H1 (cell line): ENCODE results near the gene SHC1. TPM values are rescaled to one million over a fixed set of nuclear protein-coding genes. Genes with fewer than 3 reads are reported as not detected.

ENCODE experiments used
- CTCF ChIA-PET: fragments of 300-600 bp; sonication (Branson Sonifier 250); formaldehyde crosslinking; loops from one replicate; lab custom pipeline; 2021; ENCODE audit not compliant: partially characterized antibody; lab: Charles Lee
- POLR2A ChIA-PET: fragments of 300-600 bp; sonication (Branson Sonifier 250); formaldehyde crosslinking; loops from one replicate; lab custom pipeline; 2021; ENCODE audit warnings: inconsistent platforms; ENCODE audit not compliant: partially characterized antibody; lab: Charles Lee
- DNase-seq, 2 experiments: peaks; one replicate each; pipeline versions ENCODE4 v3.0.0 to v3.0.0-alpha.2; 2010 to 2022; ENCODE audit warnings: low spot score in 2 of 2, low read depth in 1 of 2, mixed read lengths in 1 of 2
- FAIRE-seq: peaks from 2 replicates; lab custom pipeline; 2011; peaks lifted over from hg19 to GRCh38; lab: Jason Lieb, UNC
- H2AFZ ChIP-seq: 2 replicates; pipeline ENCODE4 v1.8.1; 2012; ENCODE audit warnings: low read length, inconsistent platforms
- H2AK5ac ChIP-seq: 2 replicates; pipeline ENCODE4 v1.6.1; 2013; ENCODE audit warnings: low read depth, low read length
- H2BK120ac ChIP-seq: replicated peaks from 2 replicates; pipeline ENCODE3; 2013; ENCODE audit warnings: low read depth, low read length, inconsistent platforms
- H2BK12ac ChIP-seq: 2 replicates; pipeline ENCODE4 v1.6.1; 2013; ENCODE audit warnings: low read depth, low read length
- H2BK15ac ChIP-seq: 2 replicates; pipeline ENCODE4 v1.6.1; 2013; ENCODE audit warnings: low read length
- H2BK20ac ChIP-seq: 2 replicates; pipeline ENCODE4 v1.6.1; 2013; ENCODE audit warnings: low read length
- H2BK5ac ChIP-seq: 2 replicates; pipeline ENCODE4 v1.6.1; 2013; ENCODE audit warnings: low read depth, low read length
- H3K14ac ChIP-seq: 2 replicates; pipeline ENCODE4 v1.6.1; 2013; ENCODE audit warnings: inconsistent platforms; ENCODE audit not compliant: insufficient read length
- H3K18ac ChIP-seq: 2 replicates; pipeline ENCODE4 v1.6.1; 2013; ENCODE audit warnings: low read length; ENCODE audit errors: extremely low read depth
- H3K23ac ChIP-seq: 2 replicates; pipeline ENCODE4 v1.6.1; 2013; ENCODE audit warnings: inconsistent platforms; ENCODE audit not compliant: insufficient read length
- H3K23me2 ChIP-seq: 2 replicates; pipeline ENCODE4 v1.6.1; 2013; ENCODE audit warnings: low read depth, low read length
- H3K27ac ChIP-seq: 2 replicates; pipeline ENCODE4 v1.6.1; 2011; ENCODE audit warnings: low read depth, low read length, inconsistent platforms
- H3K27me3 ChIP-seq, 4 experiments: replicated peaks in 1 of 4; 1 replicate in 1 of 4; 2 replicates in 3 of 4; pipeline versions ENCODE4 v1.6.1 to v1.8.1; 2011 to 2013; ENCODE audit warnings: low read length in 3 of 4, mild to moderate bottlenecking in 3 of 4, inconsistent platforms in 2 of 4, mixed read lengths in 2 of 4, moderate library complexity in 1 of 4; ENCODE audit not compliant: control insufficient read depth in 3 of 4, insufficient read depth in 3 of 4; ENCODE audit errors: extremely low read depth in 1 of 4
- H3K36me3 ChIP-seq, 4 experiments: 2 replicates each; pipeline versions ENCODE4 v1.6.1 to v1.8.1; 2011 to 2013; ENCODE audit warnings: mild to moderate bottlenecking in 4 of 4, low read length in 3 of 4, moderate library complexity in 2 of 4, control low read depth in 1 of 4, inconsistent platforms in 1 of 4; ENCODE audit not compliant: insufficient read depth in 4 of 4, control insufficient read depth in 2 of 4
- H3K4ac ChIP-seq: replicated peaks from 2 replicates; pipeline ENCODE3; 2013; ENCODE audit warnings: low read length, low read depth, mixed read lengths, inconsistent platforms; ENCODE audit not compliant: insufficient read length
- H3K4me1 ChIP-seq, 4 experiments: replicated peaks in 1 of 4; 1 replicate in 1 of 4; 2 replicates in 3 of 4; pipeline versions ENCODE4 v1.6.1 to v1.8.1; 2011 to 2013; ENCODE audit warnings: low read length in 3 of 4, inconsistent platforms in 2 of 4, mixed read lengths in 1 of 4; ENCODE audit not compliant: insufficient read depth in 4 of 4, control insufficient read depth in 3 of 4
- H3K4me2 ChIP-seq, 2 experiments: 2 replicates each; pipeline versions ENCODE4 v1.6.1 to v1.8.1; 2011 to 2013; ENCODE audit warnings: low read depth in 2 of 2, low read length in 2 of 2, control low read depth in 1 of 2, inconsistent platforms in 1 of 2, mild to moderate bottlenecking in 1 of 2; ENCODE audit not compliant: insufficient read depth in 1 of 2
- H3K4me3 ChIP-seq, 4 experiments: fragments of 200-600, 300-600 bp in 1 of 4; sonication (generic), shearing (Covaris generic), sonication (Bioruptor Twin) in 1 of 4; 2 replicates each; pipeline versions ENCODE4 v1.5.1 to v1.8.1; 2011 to 2016; ENCODE audit warnings: low read length in 4 of 4, low read depth in 3 of 4, control low read depth in 2 of 4, inconsistent platforms in 2 of 4, mild to moderate bottlenecking in 2 of 4, mixed read lengths in 1 of 4, moderate library complexity in 1 of 4; ENCODE audit not compliant: insufficient read depth in 2 of 4; ENCODE audit errors: extremely low read depth in 1 of 4
- H3K56ac ChIP-seq: replicated peaks from 2 replicates; pipeline ENCODE3; 2013; ENCODE audit warnings: low read depth, mild to moderate bottlenecking, mixed read lengths, low read length, inconsistent platforms; ENCODE audit not compliant: insufficient read length
- H3K79me1 ChIP-seq: 2 replicates; pipeline ENCODE4 v1.6.1; 2013; ENCODE audit warnings: low read depth, low read length, control low read depth
- H3K79me2 ChIP-seq, 2 experiments: 2 replicates each; pipeline versions ENCODE4 v1.6.1 to v1.8.1; 2012 to 2013; ENCODE audit warnings: low read length in 2 of 2, mild to moderate bottlenecking in 2 of 2, inconsistent platforms in 1 of 2; ENCODE audit not compliant: insufficient read depth in 2 of 2, control insufficient read depth in 1 of 2
- H3K9ac ChIP-seq, 4 experiments: replicated peaks in 1 of 4; 1 replicate in 1 of 4; 2 replicates in 3 of 4; pipeline versions ENCODE4 v1.6.1 to v1.8.1; 2011 to 2013; ENCODE audit warnings: low read depth in 3 of 4, low read length in 3 of 4, control low read depth in 2 of 4, mild to moderate bottlenecking in 2 of 4, moderate library complexity in 2 of 4, inconsistent platforms in 1 of 4; ENCODE audit errors: extremely low read depth in 1 of 4
- H3K9me3 ChIP-seq, 2 experiments: 2 replicates each; pipeline versions ENCODE4 v1.6.1 to v1.8.1; 2012 to 2013; ENCODE audit warnings: mild to moderate bottlenecking in 2 of 2, moderate library complexity in 2 of 2, control low read depth in 1 of 2, inconsistent platforms in 1 of 2, low read depth in 1 of 2, low read length in 1 of 2, mixed read lengths in 1 of 2; ENCODE audit not compliant: insufficient read depth in 2 of 2
- H4K20me1 ChIP-seq, 2 experiments: replicated peaks in 1 of 2; 2 replicates each; pipeline versions ENCODE3 to v1.8.1; 2011 to 2013; ENCODE audit warnings: inconsistent platforms in 2 of 2, low read length in 2 of 2, mild to moderate bottlenecking in 1 of 2; ENCODE audit not compliant: insufficient read depth in 2 of 2, control insufficient read depth in 1 of 2
- H4K5ac ChIP-seq: 2 replicates; pipeline ENCODE4 v1.6.1; 2013; ENCODE audit warnings: low read length, low read depth, mixed read lengths, inconsistent platforms; ENCODE audit not compliant: insufficient read length
- H4K8ac ChIP-seq: 2 replicates; pipeline ENCODE4 v1.8.0; 2013; ENCODE audit warnings: mild to moderate bottlenecking, moderate library complexity, low read length, inconsistent platforms; ENCODE audit not compliant: insufficient read depth; ENCODE audit errors: extremely low read depth
- H4K91ac ChIP-seq: replicated peaks from 2 replicates; pipeline ENCODE3; 2013; ENCODE audit warnings: low read length, mixed read lengths, inconsistent platforms; ENCODE audit not compliant: insufficient read length
- CREB1 ChIP-seq: IDR thresholded peaks from 2 replicates; pipeline ENCODE4 v1.6.1; 2012; ENCODE audit warnings: inconsistent platforms
- KDM1A ChIP-seq: fragments of 200-600, 300-600 bp; sonication (generic); IDR thresholded peaks from 2 replicates; pipeline ENCODE4 v1.7.1; 2016; ENCODE audit warnings: mild to moderate bottlenecking, low read length, borderline replicate concordance
- WGBS, 2 experiments: shearing (Covaris generic) in 1 of 2; methylation state at CpG; one replicate each; pipeline versions ENCODE4 v1.1.6 to v1.1.7; 2013 to 2015; ENCODE audit warnings: low lambda C conversion rate in 2 of 2, mixed read lengths in 2 of 2, inconsistent platforms in 1 of 2, low coverage in 1 of 2, missing lambda C conversion rate in 1 of 2; ENCODE audit not compliant: insufficient replicate concordance in 2 of 2, insufficient coverage in 1 of 2, insufficient read length in 1 of 2; ENCODE audit errors: extremely low coverage in 1 of 2, missing lambda C conversion rate in 1 of 2; 5-methylcytosine and 5-hydroxymethylcytosine counted together
- polyA plus RNA-seq, 7 experiments: library from polyadenylated mRNA; depleted of rRNA in 3 of 7; stranded (reverse) in 5 of 7; unstranded in 2 of 7; fragments of >200 nt in 5 of 7; fragments of 200-250 nt in 2 of 7; gene quantifications; 1 replicate in 5 of 7; 2 replicates in 1 of 7; 4 replicates in 1 of 7; pipeline versions ENCODE4 v1.2.1 to v1.2.3, GENCODE V29; 2011 to 2013; ENCODE audit warnings: missing spikeins in 2 of 7, mixed read lengths in 2 of 7
- total RNA-seq: library from RNA; stranded (reverse); fragmentation: NEBNext Ultra II Directional; extraction: Animal tissue kit (Norgen Biotek cat#: 25700); gene quantifications from 2 replicates; pipeline ENCODE4 v1.2.1, GENCODE V29; 2021
- TF ChIP-seq, protein P1 (sequence below): IDR thresholded peaks from 2 replicates; pipeline ENCODE4 v1.6.1; 2011; ENCODE audit warnings: low read length, improper control_type of control experiment

Gene SHC1
- total and polyA plus RNA-seq, 2 of the 8 experiments (the other 6 are each of a cell fraction or from before 2014, with no cell fraction given), result 177 to 212 TPM

GRCh38 chr1:154967331-154967950, 3.1 kb downstream of the SHC1 start:
- 96% methylated on average over 5 of the region's 5 CpGs; no CpG with 5 or more reads in 1 of the 2 experiments for WGBS, 2 experiments
- CTCF ChIA-PET, result interaction anchor here (0.9 to 8.2 kb wide), 6 partner anchors 11 to 101 kb away, joined by 3 to 113 read pairs (median 4); partner anchors contain the start of genes FLAD1, LENEP and PBXIP1
- no peak overlapping the region for H3K27ac ChIP-seq

More at GRCh38 chr1:154967331-154967950, 3.1 kb downstream of the SHC1 start:
- Histone ChIP-seq H2BK120ac (no peak overlapping the region), H2BK20ac (no peak overlapping the region), H4K20me1 (peaks cover 9 to 13% of the 10 kb centered on the region in 2 experiments), H3K79me1 (peaks cover 14% of the 10 kb centered on the region; the same call in 1 of the 2 replicates), H2BK12ac (no peak overlapping the region), H2AFZ (no peak overlapping the region), H4K5ac (no peak overlapping the region), H2BK5ac (no peak overlapping the region), H3K27me3 (no peaks in the 10 kb centered on the region), H3K4me3 (no peak overlapping the region), H3K4ac (no peak overlapping the region), H3K9me3 (no peaks in the 10 kb centered on the region), H3K4me2 (no peak overlapping the region), H3K9ac (no peak overlapping the region), H4K8ac (no peak overlapping the region), H4K91ac (no peak overlapping the region), H2AK5ac (no peak overlapping the region), H3K79me2 (peaks cover 6 to 38% of the 10 kb centered on the region in 2 experiments; a peak in 3 of 4 replicates), H3K56ac (no peak overlapping the region), H3K23ac (no peak overlapping the region), H3K18ac (no peak overlapping the region), H3K23me2 (peaks cover 17% of the 10 kb centered on the region), H3K4me1 (peaks cover 3 to 19% (median 14%) of the 10 kb centered on the region in 4 experiments), H3K36me3 (peaks cover 20 to 51% (median 43%) of the 10 kb centered on the region in 4 experiments), H3K14ac (no peak overlapping the region), H2BK15ac (no peak overlapping the region)
- TF ChIP-seq KDM1A (no peak), CREB1 (no peak)
- TF ChIP-seq, protein P1, sequence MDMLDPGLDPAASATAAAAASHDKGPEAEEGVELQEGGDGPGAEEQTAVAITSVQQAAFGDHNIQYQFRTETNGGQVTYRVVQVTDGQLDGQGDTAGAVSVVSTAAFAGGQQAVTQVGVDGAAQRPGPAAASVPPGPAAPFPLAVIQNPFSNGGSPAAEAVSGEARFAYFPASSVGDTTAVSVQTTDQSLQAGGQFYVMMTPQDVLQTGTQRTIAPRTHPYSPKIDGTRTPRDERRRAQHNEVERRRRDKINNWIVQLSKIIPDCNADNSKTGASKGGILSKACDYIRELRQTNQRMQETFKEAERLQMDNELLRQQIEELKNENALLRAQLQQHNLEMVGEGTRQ, result no peak
- DNase-seq (no peak), FAIRE-seq (no peak)
- POLR2A ChIA-PET, result interaction anchor here (1.2 to 42.8 kb wide), 4 partner anchors 9 to 39 kb away, joined by 4 to 662 read pairs (median 334); partner anchors contain the start of genes CKS1B, FLAD1, LENEP and PBXIP1
